MCF 10A (cell line): ENCODE measurements around the gene IL13RA2. TPM values are rescaled to one million over a fixed set of nuclear protein-coding genes. Genes with fewer than 3 reads are reported as not detected.

ENCODE experiments used
- BruUV-seq: library from RNA; stranded (reverse); fragments of 400-500 nt; replicated peaks from 2 replicates; lab custom pipeline; 2021; lab: Mats Ljungman, UMichigan
- CTCF ChIA-PET: fragments of 300-600 bp; sonication (Branson Sonifier 250); formaldehyde crosslinking; extraction: SDS; loops from one replicate; lab custom pipeline; 2021; ENCODE audit warnings: antibody characterized with exemption, inconsistent platforms; lab: Yijun Ruan, JAX
- POLR2A ChIA-PET: fragments of 300-600, 350-650 bp; sonication (Branson Sonifier 250); formaldehyde crosslinking; extraction: SDS; loops from one replicate; lab custom pipeline; 2020; ENCODE audit warnings: antibody characterized with exemption, inconsistent platforms; lab: Yijun Ruan, JAX
- DNase-seq: peaks from one replicate; pipeline ENCODE4 v3.0.0-alpha.2; 2018; ENCODE audit not compliant: unreplicated experiment
- H3K27ac Mint-ChIP-seq: one replicate; pipeline ENCODE4 v1.8.0; 2022; ENCODE audit warnings: mild to moderate bottlenecking, low read depth, mixed read lengths; ENCODE audit not compliant: unreplicated experiment
- H3K27me3 Mint-ChIP-seq: one replicate; pipeline ENCODE4 v1.8.0; 2022; ENCODE audit warnings: mixed read lengths; ENCODE audit not compliant: insufficient read depth, unreplicated experiment
- H3K36me3 Mint-ChIP-seq: one replicate; pipeline ENCODE4 v1.8.0; 2022; ENCODE audit warnings: mild to moderate bottlenecking, moderate library complexity, mixed read lengths; ENCODE audit not compliant: insufficient read depth, unreplicated experiment
- H3K4me1 Mint-ChIP-seq: one replicate; pipeline ENCODE4 v1.8.0; 2022; ENCODE audit warnings: mixed read lengths; ENCODE audit not compliant: insufficient read depth, unreplicated experiment
- H3K4me3 Mint-ChIP-seq: one replicate; pipeline ENCODE4 v1.8.0; 2022; ENCODE audit warnings: mild to moderate bottlenecking, moderate library complexity, mixed read lengths; ENCODE audit not compliant: unreplicated experiment
- H3K9me3 Mint-ChIP-seq: one replicate; pipeline ENCODE4 v1.8.0; 2022; ENCODE audit warnings: mixed read lengths; ENCODE audit not compliant: unreplicated experiment
- CTCF ChIP-seq: fragments of 200-600 bp; IDR thresholded peaks from one replicate; pipeline ENCODE4 v1.8.0; 2022; ENCODE audit warnings: antibody characterized with exemption, mild to moderate bottlenecking; ENCODE audit not compliant: unreplicated experiment
- intact Hi-C: fragments of 100-400 bp; cut with micrococcal nuclease; formaldehyde crosslinking; loops from 2 replicates; pipeline ENCODE4 v1.14.1; 2022
- total RNA-seq: library from RNA; stranded (reverse); gene quantifications from 2 replicates; pipeline ENCODE4 v1.2.3, GENCODE V29; 2022

Gene IL13RA2
- total RNA-seq, 1 experiment from 2014 or later: 0.23 TPM

DNA sequence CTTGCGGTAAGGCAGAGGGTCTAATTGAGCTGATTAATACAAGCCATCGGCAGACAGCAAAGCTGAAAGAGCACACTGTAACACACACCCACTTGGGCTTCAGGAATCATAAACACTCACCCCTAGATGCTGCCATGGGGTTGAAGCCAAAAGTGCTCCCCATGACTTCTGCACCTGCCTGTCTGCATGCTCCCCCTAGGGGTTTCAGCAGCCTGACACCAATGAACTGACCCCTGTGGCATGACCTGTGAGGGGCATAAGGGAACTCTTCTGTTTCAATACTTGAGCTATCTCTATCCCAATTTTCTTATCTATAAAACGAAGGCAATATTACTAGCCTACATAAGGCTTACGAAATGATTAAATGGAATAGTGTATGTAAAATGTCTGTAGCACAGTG is 23.0 kb upstream of the IL13RA2 start:
- TF ChIP-seq CTCF: no peak
- ChIA-PET POLR2A (interaction anchor here (0.7 kb wide), 1 partner anchor 142 kb away, joined by 3 read pairs; no protein-coding TSS in a partner anchor), CTCF (no interaction called here)
- no TSS peak for BruUV-seq
- intact Hi-C loops: no loop called here
- H3K4me3 Mint-ChIP-seq: no peak overlapping the region
- no peaks in the 10 kb centered on the region for H3K4me1 Mint-ChIP-seq
- H3K27ac Mint-ChIP-seq: no peak overlapping the region
- peaks cover 28% of the 10 kb centered on the region for H3K27me3 Mint-ChIP-seq
- no peaks in the 10 kb centered on the region for H3K36me3 Mint-ChIP-seq
- DNase-seq: no peak
- H3K9me3 Mint-ChIP-seq: no peaks in the 10 kb centered on the region

- ChIA-PET CTCF (no interaction called here), POLR2A (no interaction called here)
- no peak for TF ChIP-seq CTCF
- no peak for DNase-seq
- Mint-ChIP-seq H3K27me3 (peaks cover 13% of the 10 kb centered on the region), H3K27ac (no peak overlapping the region), H3K4me1 (no peaks in the 10 kb centered on the region), H3K9me3 (no peaks in the 10 kb centered on the region), H3K36me3 (no peaks in the 10 kb centered on the region), H3K4me3 (no peak overlapping the region)
- intact Hi-C loops: no loop called here
- no TSS peak for BruUV-seq
Observed at GRCh38 chrX:115038406-115038805, 21.0 kb upstream of the IL13RA2 start.

DNA sequence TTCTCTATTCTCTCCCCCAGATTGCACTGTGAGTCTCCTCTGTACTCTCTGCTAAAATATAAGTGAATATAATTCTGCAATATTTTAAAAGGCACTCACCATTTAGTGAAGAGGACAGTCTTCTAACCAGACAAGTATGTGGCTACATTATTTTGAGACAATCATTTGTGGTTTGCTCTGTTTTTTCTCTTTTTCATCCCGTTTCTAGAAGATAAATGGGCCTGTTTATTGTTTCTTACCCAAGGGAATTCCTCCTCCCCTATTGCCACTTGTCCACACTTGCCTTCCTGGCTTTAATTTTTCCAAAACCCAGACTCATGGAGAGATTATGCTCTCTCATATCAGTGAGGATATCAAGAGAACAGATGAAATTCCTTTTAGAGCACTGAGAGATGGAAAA is 18.6 kb upstream of the IL13RA2 start:
- Mint-ChIP-seq H3K36me3 (no peaks in the 10 kb centered on the region), H3K9me3 (no peaks in the 10 kb centered on the region), H3K27me3 (no peaks in the 10 kb centered on the region), H3K4me3 (no peak overlapping the region), H3K27ac (no peak overlapping the region), H3K4me1 (no peaks in the 10 kb centered on the region)
- BruUV-seq: no TSS peak
- intact Hi-C loops: no loop called here
- ChIA-PET CTCF (interaction anchor here (0.6 kb wide), 1 partner anchor 18 kb away, joined by 3 read pairs; no protein-coding TSS in a partner anchor), POLR2A (no interaction called here)
- TF ChIP-seq CTCF: no peak
- no peak for DNase-seq

- H3K4me1 Mint-ChIP-seq: no peaks in the 10 kb centered on the region
- H3K4me3 Mint-ChIP-seq: no peak overlapping the region
- CTCF ChIA-PET: interaction anchor here (0.8 to 1.6 kb wide), 2 partner anchors 14 to 115 kb away, joined by 5 to 6 read pairs; no protein-coding TSS in a partner anchor
- no peak for DNase-seq
- POLR2A ChIA-PET: interaction anchor here (0.7 kb wide), 1 partner anchor 153 kb away, joined by 4 read pairs; no protein-coding TSS in a partner anchor
- H3K27me3 Mint-ChIP-seq: peaks cover 20% of the 10 kb centered on the region
- TF ChIP-seq CTCF: no peak
- intact Hi-C loops: no loop called here
- H3K9me3 Mint-ChIP-seq: no peaks in the 10 kb centered on the region
- BruUV-seq: no TSS peak
- no peaks in the 10 kb centered on the region for H3K36me3 Mint-ChIP-seq
- no peak overlapping the region for H3K27ac Mint-ChIP-seq
Observed at GRCh38 chrX:115031989-115032388, 14.6 kb upstream of the IL13RA2 start.
